HEK293T (cell line): Measurements from ENCODE around the gene ADAMTS7.

Experiments used
- ARNT ChIP-seq: fragments of 450-650 bp; IDR thresholded peaks from 2 replicates; pipeline ENCODE4 v1.6.1; 2017; ENCODE audit warnings: mild to moderate bottlenecking
- BHLHE40 ChIP-seq: fragments of 450-650 bp; IDR thresholded peaks from 2 replicates; pipeline ENCODE4 v1.6.1; 2016; ENCODE audit warnings: mild to moderate bottlenecking, moderate library complexity, borderline replicate concordance
- CTBP1 ChIP-seq: fragments of 450-650 bp; IDR thresholded peaks from 2 replicates; pipeline ENCODE4 v1.6.1; 2016; ENCODE audit warnings: borderline replicate concordance
- FOXK2 ChIP-seq: fragments of 450-650 bp; IDR thresholded peaks from 2 replicates; pipeline ENCODE4 v1.6.1; 2016; ENCODE audit warnings: mild to moderate bottlenecking
- FOXM1 ChIP-seq: fragments of 450-650 bp; IDR thresholded peaks from 2 replicates; pipeline ENCODE4 v1.6.1; 2017; ENCODE audit warnings: mild to moderate bottlenecking, borderline replicate concordance
- HDGF ChIP-seq: fragments of 450-650 bp; IDR thresholded peaks from 2 replicates; pipeline ENCODE4 v1.6.1; 2017; ENCODE audit warnings: antibody characterized with exemption, borderline replicate concordance
- LEF1 ChIP-seq: fragments of 450-650 bp; IDR thresholded peaks from 2 replicates; pipeline ENCODE4 v1.6.1; 2017; ENCODE audit warnings: mild to moderate bottlenecking, borderline replicate concordance
- NFRKB ChIP-seq: fragments of 450-650 bp; IDR thresholded peaks from 2 replicates; pipeline ENCODE4 v1.6.1; 2016; ENCODE audit warnings: mild to moderate bottlenecking, moderate library complexity
- SP1 ChIP-seq: fragments of 450-650 bp; IDR thresholded peaks from 2 replicates; pipeline ENCODE4 v1.6.1; 2017
- SUZ12 ChIP-seq: fragments of 450-650 bp; IDR thresholded peaks from 2 replicates; pipeline ENCODE4 v1.6.1; 2016; ENCODE audit warnings: mild to moderate bottlenecking
- TARDBP ChIP-seq: fragments of 450-650 bp; IDR thresholded peaks from 2 replicates; pipeline ENCODE4 v1.6.1; 2016

DNA sequence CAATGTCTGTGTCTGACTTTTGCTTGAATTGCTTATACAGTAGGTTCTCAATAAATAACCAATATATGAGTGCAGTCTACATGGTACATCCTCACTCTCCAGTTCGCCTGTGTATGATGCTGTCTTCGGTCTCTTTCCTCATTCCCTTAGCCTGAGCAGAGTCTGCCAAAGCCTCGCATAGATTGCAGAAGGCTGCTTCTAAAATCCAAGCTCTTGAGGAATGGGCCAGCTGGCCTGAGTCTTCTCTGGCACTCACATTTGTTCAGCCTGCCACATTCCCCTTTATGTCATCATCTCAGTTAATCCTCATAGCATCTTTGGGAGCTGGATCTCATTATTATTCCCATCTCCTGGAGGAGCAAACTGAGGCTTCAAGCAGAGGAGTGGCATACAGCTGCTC is 27.2 kb upstream of the ADAMTS7 start:
- no peak for TF ChIP-seq ARNT
- no peak for TF ChIP-seq SP1
- TF ChIP-seq FOXK2, result no peak
- no peak for TF ChIP-seq HDGF
- no peak for TF ChIP-seq LEF1
- TF ChIP-seq BHLHE40, result no peak
- no peak for TF ChIP-seq CTBP1
- no peak for TF ChIP-seq NFRKB
- no peak for TF ChIP-seq FOXM1
- no peak for TF ChIP-seq TARDBP
- no peak for TF ChIP-seq SUZ12
